GM23338 (cell line): ENCODE measurements around the gene PRUNE1. TPM values are rescaled to one million over a fixed set of nuclear protein-coding genes. Genes with fewer than 3 reads are reported as not detected.

Source experiments
- ATAC-seq: fragments of 200-7000 bp; cut with Tn5 transposase; 3 replicates; pipeline ENCODE4 v1.9.1; 2020
- DNase-seq: peaks from one replicate; pipeline ENCODE4 v3.0.0-alpha.2; 2015; ENCODE audit warnings: low spot score
- H2AFZ ChIP-seq: fragments of 200-600 bp; sonication (generic); 2 replicates; pipeline ENCODE4 v1.8.0; 2016; ENCODE audit warnings: antibody characterized with exemption, mild to moderate bottlenecking, moderate library complexity
- H3F3A ChIP-seq: fragments of 200-600 bp; sonication (generic); replicated peaks from 2 replicates; pipeline ENCODE4 v1.8.0; 2017; ENCODE audit warnings: antibody characterized with exemption, mixed run types, low read depth
- H3K27ac ChIP-seq: fragments of 200-600 bp; sonication (generic); 2 replicates; pipeline ENCODE4 v1.6.1; 2016; ENCODE audit warnings: low read depth
- H3K27me3 ChIP-seq: fragments of 200-600 bp; sonication (generic); 2 replicates; pipeline ENCODE4 v1.8.0; 2016; ENCODE audit warnings: mild to moderate bottlenecking, mixed run types, moderate library complexity; ENCODE audit not compliant: insufficient read depth
- H3K36me3 ChIP-seq: fragments of 200-600 bp; sonication (generic); 2 replicates; pipeline ENCODE4 v1.8.0; 2016; ENCODE audit warnings: mild to moderate bottlenecking; ENCODE audit not compliant: insufficient read depth
- H3K4me1 ChIP-seq: fragments of 200-600 bp; sonication (generic); 2 replicates; pipeline ENCODE4 v1.8.0; 2016; ENCODE audit warnings: mild to moderate bottlenecking, moderate library complexity; ENCODE audit not compliant: insufficient read depth
- H3K4me2 ChIP-seq: fragments of 200-600 bp; sonication (generic); 2 replicates; pipeline ENCODE4 v1.7.1; 2017; ENCODE audit warnings: mixed run types
- H3K4me3 ChIP-seq: fragments of 200-600 bp; sonication (generic); 2 replicates; pipeline ENCODE4 v1.6.1; 2016; ENCODE audit warnings: mixed run types
- H3K79me2 ChIP-seq: fragments of 200-600 bp; sonication (generic); replicated peaks from 2 replicates; pipeline ENCODE4 v1.8.0; 2017; ENCODE audit warnings: mild to moderate bottlenecking; ENCODE audit not compliant: insufficient read depth
- H3K9me2 ChIP-seq: fragments of 200-600 bp; sonication (generic); 2 replicates; pipeline ENCODE4 v1.8.0; 2017; ENCODE audit not compliant: insufficient read depth
- H4K20me1 ChIP-seq: fragments of 200-600 bp; sonication (generic); replicated peaks from 2 replicates; pipeline ENCODE4 v1.8.0; 2017; ENCODE audit warnings: mild to moderate bottlenecking; ENCODE audit not compliant: insufficient read depth
- H3K27ac Mint-ChIP-seq: 2 replicates; pipeline ENCODE4 v1.8.0; 2020; ENCODE audit warnings: inconsistent platforms, mild to moderate bottlenecking, moderate library complexity, mixed read lengths
- H3K27me3 Mint-ChIP-seq: 3 replicates; pipeline ENCODE4 v1.8.0; 2022; ENCODE audit warnings: low read depth, mild to moderate bottlenecking, moderate library complexity, mixed read lengths, inconsistent platforms; ENCODE audit not compliant: insufficient read depth, poor library complexity
- H3K36me3 Mint-ChIP-seq: 3 replicates; pipeline ENCODE4 v1.8.0; 2021; ENCODE audit warnings: low read depth, mild to moderate bottlenecking, inconsistent platforms, moderate library complexity, mixed read lengths
- H3K4me1 Mint-ChIP-seq: 3 replicates; pipeline ENCODE4 v1.8.0; 2020; ENCODE audit warnings: mild to moderate bottlenecking, inconsistent platforms, mixed read lengths
- H3K4me3 Mint-ChIP-seq: 3 replicates; pipeline ENCODE4 v1.8.0; 2021; ENCODE audit warnings: moderate library complexity, mild to moderate bottlenecking, inconsistent platforms, mixed read lengths
- H3K9me3 Mint-ChIP-seq: 3 replicates; pipeline ENCODE4 v1.8.0; 2020; ENCODE audit warnings: moderate library complexity, mild to moderate bottlenecking, inconsistent platforms, mixed read lengths
- CREB1 ChIP-seq: fragments of 250-450 bp; sonication (Bioruptor Pico); IDR thresholded peaks from 2 replicates; pipeline ENCODE4 v1.5.0; 2020; ENCODE audit warnings: low read depth, mild to moderate bottlenecking, moderate library complexity
- CTCF ChIP-seq, 2 experiments: fragments of 200-600 bp in 1 of 2; sonication (generic) in 1 of 2; conservative IDR thresholded peaks; 2 replicates each; pipeline versions ENCODE4 v1.5.1 to v1.6.1; 2016 to 2017; ENCODE audit warnings: antibody characterized with exemption in 2 of 2, low read depth in 2 of 2, mild to moderate bottlenecking in 2 of 2, moderate library complexity in 1 of 2
- JUNB ChIP-seq: IDR thresholded peaks from one replicate; pipeline ENCODE4 v1.6.1; 2016; ENCODE audit warnings: antibody characterized with exemption; ENCODE audit not compliant: unreplicated experiment
- NANOG ChIP-seq: IDR thresholded peaks from 2 replicates; pipeline ENCODE4 v1.6.1; 2016; ENCODE audit warnings: antibody characterized with exemption, borderline replicate concordance
- POLR2AphosphoS5 ChIP-seq: IDR thresholded peaks from 2 replicates; pipeline ENCODE4 v1.6.1; 2016; ENCODE audit warnings: antibody characterized with exemption, low read depth
- STAT1 ChIP-seq: IDR thresholded peaks from one replicate; pipeline ENCODE4 v1.6.1; 2016; ENCODE audit warnings: antibody characterized with exemption; ENCODE audit not compliant: unreplicated experiment
- ZNF114 ChIP-seq: fragments of 250-450 bp; sonication (Bioruptor Pico); IDR thresholded peaks from 2 replicates; pipeline ENCODE4 v1.5.0; 2020; ENCODE audit warnings: mild to moderate bottlenecking, moderate library complexity
- ZNF462 ChIP-seq: fragments of 250-450 bp; sonication (Bioruptor Pico); IDR thresholded peaks from 2 replicates; pipeline ENCODE4 v1.5.0; 2020; ENCODE audit warnings: mild to moderate bottlenecking, moderate library complexity
- polyA plus RNA-seq: library from polyadenylated mRNA; unstranded; fragments of >200 nt; fragmentation: Nextera tagmentation; extraction: Ambion mirVana; gene quantifications from 2 replicates; pipeline ENCODE4 v1.2.1, GENCODE V29; 2016
- total RNA-seq: library from RNA; depleted of rRNA; stranded (reverse); fragments of >200 nt; shearing (Covaris generic); gene quantifications from 2 replicates; pipeline ENCODE4 v1.2.3, GENCODE V29; 2014
- TF ChIP-seq, protein P1 (sequence below): IDR thresholded peaks from 2 replicates; pipeline ENCODE4 v1.6.1; 2016; ENCODE audit warnings: antibody characterized with exemption

Gene PRUNE1
- total and polyA plus RNA-seq, 2 experiments from 2014 or later, result 14.7 to 33.2 TPM

DNA sequence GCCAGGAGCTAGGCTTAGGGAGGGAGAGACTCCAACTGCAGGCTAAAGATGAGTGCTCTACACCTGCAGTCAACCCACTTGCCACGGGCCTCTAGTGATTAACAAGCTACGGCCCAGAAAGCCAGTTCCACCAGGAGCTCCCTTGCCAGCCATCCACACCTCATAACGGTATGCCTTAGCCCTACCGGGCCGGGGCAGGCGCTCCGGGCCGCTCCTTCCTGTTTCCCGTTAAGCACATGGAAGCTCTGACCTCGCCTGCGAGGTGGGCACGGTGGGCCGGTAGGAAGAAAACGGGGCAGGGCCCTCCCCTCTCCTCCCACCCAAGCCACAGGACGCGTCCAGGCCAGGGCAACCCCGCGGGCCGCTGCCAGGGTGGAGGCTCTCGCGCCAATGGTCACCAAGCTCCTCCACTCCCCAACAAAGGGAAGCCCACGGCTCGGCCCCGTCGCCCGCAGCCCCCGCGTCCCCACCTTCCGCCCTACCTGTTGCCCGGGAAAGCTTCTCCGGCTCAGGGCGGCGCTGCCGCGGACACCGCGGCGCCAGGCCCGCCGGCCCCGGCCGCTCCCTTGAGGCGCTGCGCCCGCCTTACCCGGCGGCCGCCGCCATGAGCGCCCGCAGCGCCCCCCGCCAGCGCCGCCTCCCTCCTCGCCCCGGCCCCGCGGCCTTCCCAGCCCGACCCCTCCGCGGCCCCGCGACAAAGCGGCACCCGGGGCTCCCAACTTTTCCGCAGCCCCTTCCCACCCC, 34.2 kb upstream of the PRUNE1 start:
- H3K27me3 ChIP-seq, result 0 out of 2 replicates have a peak, but pooled peaks cover 3% of the 10 kb centered on the region
- DNase-seq (peak; percentile 53), ATAC-seq (peak; percentile 1; the same call in 2 of the 3 replicates)
- no peak overlapping the region for H2AFZ ChIP-seq
- Mint-ChIP-seq H3K4me3 (peak overlapping the region; percentile 82), H3K4me1 (peaks cover 62% of the 10 kb centered on the region), H3K27ac (no peak overlapping the region), H3K27me3 (peaks cover 24% of the 10 kb centered on the region), H3K36me3 (peaks cover 15% of the 10 kb centered on the region), H3K9me3 (peaks cover 4% of the 10 kb centered on the region; the same call in 1 of the 3 replicates)
- 0 out of 2 replicates have a peak overlapping the region, but pooled peaks have one; percentile 50 for H3K27ac ChIP-seq
- peaks cover 20% of the 10 kb centered on the region; the same call in 1 of the 2 replicates for H4K20me1 ChIP-seq
- no peaks in the 10 kb centered on the region for H3K36me3 ChIP-seq
- H3K4me2 ChIP-seq, result peak overlapping the region; percentile 96
- H3K79me2 ChIP-seq, result peaks cover 60% of the 10 kb centered on the region
- peaks cover 14% of the 10 kb centered on the region for H3F3A ChIP-seq
- H3K9me2 ChIP-seq, result no peaks in the 10 kb centered on the region
- TF ChIP-seq JUNB, result no peak
- no peak for TF ChIP-seq ZNF114
- TF ChIP-seq POLR2AphosphoS5, result 0 out of 2 replicates have a peak, but pooled peaks have one; percentile 29
- no peak for TF ChIP-seq CREB1 (CRISPR knock-in tag)
- TF ChIP-seq STAT1, result no peak
- no peak for TF ChIP-seq ZNF462 (CRISPR knock-in tag)
- TF ChIP-seq CTCF (conservative IDR thresholded peaks at IDR 0.05; ENCODE audit: low read depth in 2 of 2), result no peak
- no peak for TF ChIP-seq NANOG
- TF ChIP-seq, protein P1, sequence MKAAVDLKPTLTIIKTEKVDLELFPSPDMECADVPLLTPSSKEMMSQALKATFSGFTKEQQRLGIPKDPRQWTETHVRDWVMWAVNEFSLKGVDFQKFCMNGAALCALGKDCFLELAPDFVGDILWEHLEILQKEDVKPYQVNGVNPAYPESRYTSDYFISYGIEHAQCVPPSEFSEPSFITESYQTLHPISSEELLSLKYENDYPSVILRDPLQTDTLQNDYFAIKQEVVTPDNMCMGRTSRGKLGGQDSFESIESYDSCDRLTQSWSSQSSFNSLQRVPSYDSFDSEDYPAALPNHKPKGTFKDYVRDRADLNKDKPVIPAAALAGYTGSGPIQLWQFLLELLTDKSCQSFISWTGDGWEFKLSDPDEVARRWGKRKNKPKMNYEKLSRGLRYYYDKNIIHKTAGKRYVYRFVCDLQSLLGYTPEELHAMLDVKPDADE, result no peak
- peaks cover 63% of the 10 kb centered on the region for H3K4me1 ChIP-seq
- peak overlapping the region; percentile 88 for H3K4me3 ChIP-seq
